Measurements from ENCODE around the gene CCDC85B.

CCDC85B gene

GRCh38 chr11:65854161-65854592 lies 36.3 kb upstream of the CCDC85B start:
- peaks cover 40% of the 10 kb centered on the region for H3K4me1 Mint-ChIP-seq (ENCODE audit: low read depth)
- H3K36me3 Mint-ChIP-seq = peaks cover 16% of the 10 kb centered on the region
- H3K27ac Mint-ChIP-seq = peak overlapping the region; percentile 54
- peak overlapping the region; percentile 73 for H3K4me3 Mint-ChIP-seq
- H3K27me3 Mint-ChIP-seq = no peaks in the 10 kb centered on the region
- no peaks in the 10 kb centered on the region for H3K9me3 Mint-ChIP-seq (ENCODE audit: low read depth)

GRCh38 chr11:65854852-65855837 lies 35.3 kb upstream of the CCDC85B start:
- peak overlapping the region; percentile 54 for H3K27ac Mint-ChIP-seq
- H3K27me3 Mint-ChIP-seq = no peaks in the 10 kb centered on the region
- peaks cover 44% of the 10 kb centered on the region for H3K4me1 Mint-ChIP-seq (ENCODE audit: low read depth)
- H3K36me3 Mint-ChIP-seq = peaks cover 16% of the 10 kb centered on the region
- no peaks in the 10 kb centered on the region for H3K9me3 Mint-ChIP-seq (ENCODE audit: low read depth)
- H3K4me3 Mint-ChIP-seq = peak overlapping the region; percentile 97

GRCh38 chr11:65855927-65856363 lies 34.5 kb upstream of the CCDC85B start:
- peaks cover 16% of the 10 kb centered on the region for H3K36me3 Mint-ChIP-seq
- H3K4me1 Mint-ChIP-seq (ENCODE audit: low read depth) = peaks cover 46% of the 10 kb centered on the region
- H3K9me3 Mint-ChIP-seq (ENCODE audit: low read depth) = no peaks in the 10 kb centered on the region
- peak overlapping the region; percentile 97 for H3K4me3 Mint-ChIP-seq
- H3K27ac Mint-ChIP-seq = peak overlapping the region; percentile 93
- no peaks in the 10 kb centered on the region for H3K27me3 Mint-ChIP-seq

GRCh38 chr11:65856689-65857499 lies 33.6 kb upstream of the CCDC85B start:
- Mint-ChIP-seq H3K4me3 (peak overlapping the region; percentile 97), H3K27me3 (no peaks in the 10 kb centered on the region), H3K4me1 (ENCODE audit: low read depth) (peaks cover 51% of the 10 kb centered on the region), H3K9me3 (ENCODE audit: low read depth) (no peaks in the 10 kb centered on the region), H3K27ac (peak overlapping the region; percentile 93), H3K36me3 (peaks cover 11% of the 10 kb centered on the region)

- Mint-ChIP-seq H3K27ac (no peak overlapping the region), H3K27me3 (no peaks in the 10 kb centered on the region), H3K36me3 (peaks cover 7% of the 10 kb centered on the region), H3K9me3 (ENCODE audit: low read depth) (no peaks in the 10 kb centered on the region), H3K4me1 (ENCODE audit: low read depth) (peaks cover 50% of the 10 kb centered on the region), H3K4me3 (peak overlapping the region; percentile 97)
These were observed 33.0 kb upstream of the CCDC85B start for GRCh38 chr11:65857500-65857852.

- Mint-ChIP-seq H3K4me1 (ENCODE audit: low read depth) (peaks cover 53% of the 10 kb centered on the region), H3K36me3 (peaks cover 7% of the 10 kb centered on the region), H3K4me3 (peak within 1 kb of the TSS; percentile 97), H3K9me3 (ENCODE audit: low read depth) (no peaks in the 10 kb centered on the region), H3K27ac (peak within 1 kb of the TSS; percentile 99), H3K27me3 (no peaks in the 10 kb centered on the region)
These were observed 32.4 kb upstream of the CCDC85B start, which contains the start of gene CFL1 for GRCh38 chr11:65857853-65858680. Gene CFL1 (minus strand): TSS chr11:65858180. CDS start chr11:65858099, 81 bp downstream.

- Mint-ChIP-seq H3K27me3 (no peaks in the 10 kb centered on the region), H3K4me3 (peak overlapping the region; percentile 95), H3K36me3 (peaks cover 7% of the 10 kb centered on the region), H3K9me3 (ENCODE audit: low read depth) (no peaks in the 10 kb centered on the region), H3K4me1 (ENCODE audit: low read depth) (peaks cover 49% of the 10 kb centered on the region), H3K27ac (peak overlapping the region; percentile 99)
These were observed 31.8 kb upstream of the CCDC85B start for GRCh38 chr11:65858681-65859087.

GRCh38 chr11:65859095-65859811 lies 31.2 kb upstream of the CCDC85B start:
- H3K4me3 Mint-ChIP-seq = peak overlapping the region; percentile 95
- H3K36me3 Mint-ChIP-seq = peaks cover 7% of the 10 kb centered on the region
- peaks cover 46% of the 10 kb centered on the region for H3K4me1 Mint-ChIP-seq (ENCODE audit: low read depth)
- peak overlapping the region; percentile 99 for H3K27ac Mint-ChIP-seq
- no peaks in the 10 kb centered on the region for H3K27me3 Mint-ChIP-seq
- H3K9me3 Mint-ChIP-seq (ENCODE audit: low read depth) = no peaks in the 10 kb centered on the region

- Mint-ChIP-seq H3K36me3 (peaks cover 4% of the 10 kb centered on the region), H3K27ac (peak overlapping the region; percentile 99), H3K4me1 (ENCODE audit: low read depth) (peaks cover 40% of the 10 kb centered on the region), H3K9me3 (ENCODE audit: low read depth) (no peaks in the 10 kb centered on the region), H3K4me3 (peak overlapping the region; percentile 95), H3K27me3 (no peaks in the 10 kb centered on the region)
These were observed 30.6 kb upstream of the CCDC85B start for GRCh38 chr11:65859812-65860277.

GRCh38 chr11:65860278-65861164 lies 30.0 kb upstream of the CCDC85B start, which contains the start of gene MUS81:
Gene MUS81 (plus strand): TSS chr11:65860433. CDS start chr11:65860754, 321 bp downstream.
- H3K36me3 Mint-ChIP-seq = peaks cover 4% of the 10 kb centered on the region
- peak within 1 kb of the TSS; percentile 95 for H3K4me3 Mint-ChIP-seq
- H3K9me3 Mint-ChIP-seq (ENCODE audit: low read depth) = no peaks in the 10 kb centered on the region
- H3K27me3 Mint-ChIP-seq = no peaks in the 10 kb centered on the region
- H3K4me1 Mint-ChIP-seq (ENCODE audit: low read depth) = peaks cover 36% of the 10 kb centered on the region
- peak within 1 kb of the TSS; percentile 99 for H3K27ac Mint-ChIP-seq

- Mint-ChIP-seq H3K4me1 (ENCODE audit: low read depth) (peaks cover 30% of the 10 kb centered on the region), H3K4me3 (peak overlapping the region; percentile 95), H3K27ac (peak overlapping the region; percentile 99), H3K36me3 (peaks cover 4% of the 10 kb centered on the region), H3K9me3 (ENCODE audit: low read depth) (no peaks in the 10 kb centered on the region), H3K27me3 (no peaks in the 10 kb centered on the region)
These were observed 29.3 kb upstream of the CCDC85B start for GRCh38 chr11:65861165-65861505.

- Mint-ChIP-seq H3K4me1 (ENCODE audit: low read depth) (peaks cover 25% of the 10 kb centered on the region), H3K27me3 (no peaks in the 10 kb centered on the region), H3K27ac (no peak overlapping the region), H3K9me3 (ENCODE audit: low read depth) (no peaks in the 10 kb centered on the region), H3K4me3 (peak overlapping the region; percentile 95), H3K36me3 (peaks cover 2% of the 10 kb centered on the region)
These were observed 28.8 kb upstream of the CCDC85B start for GRCh38 chr11:65861533-65862183.
